Neural crest cell (in vitro differentiated cells): ENCODE data around the gene ZDHHC3. TPM values are rescaled to one million over a fixed set of nuclear protein-coding genes. Genes with fewer than 3 reads are reported as not detected.

Experiments
- DNase-seq: peaks from one replicate; pipeline ENCODE4 v3.0.0; 2021; ENCODE audit warnings: low read depth, mixed read lengths, low spot score
- H3K27ac Mint-ChIP-seq: one replicate; pipeline ENCODE4 v1.8.0; 2021; ENCODE audit warnings: mild to moderate bottlenecking, mixed read lengths; ENCODE audit not compliant: unreplicated experiment
- H3K27me3 Mint-ChIP-seq: 2 replicates; pipeline ENCODE4 v1.8.0; 2021; ENCODE audit warnings: low read depth, mild to moderate bottlenecking, mixed read lengths
- H3K36me3 Mint-ChIP-seq: 2 replicates; pipeline ENCODE4 v1.8.0; 2021; ENCODE audit warnings: low read depth, mild to moderate bottlenecking, mixed read lengths
- H3K4me1 Mint-ChIP-seq: 2 replicates; pipeline ENCODE4 v1.8.0; 2021; ENCODE audit warnings: mixed read lengths
- H3K4me3 Mint-ChIP-seq: one replicate; pipeline ENCODE4 v1.8.0; 2021; ENCODE audit warnings: mild to moderate bottlenecking, mixed read lengths
- H3K9me3 Mint-ChIP-seq: 2 replicates; pipeline ENCODE4 v1.8.0; 2021; ENCODE audit warnings: mixed read lengths
- total RNA-seq: library from RNA; stranded (reverse); gene quantifications from 2 replicates; pipeline ENCODE4 v1.2.1, GENCODE V29; 2021
- TF ChIP-seq, protein P1 (sequence below): fragments of 200-600 bp; sonication (generic); conservative IDR thresholded peaks from 2 replicates; pipeline ENCODE4 v1.5.0; 2021; ENCODE audit warnings: antibody characterized with exemption, mild to moderate bottlenecking

The ZDHHC3 gene
- total RNA-seq, 1 donor from 2014 or later, result 62.2 TPM

DNA sequence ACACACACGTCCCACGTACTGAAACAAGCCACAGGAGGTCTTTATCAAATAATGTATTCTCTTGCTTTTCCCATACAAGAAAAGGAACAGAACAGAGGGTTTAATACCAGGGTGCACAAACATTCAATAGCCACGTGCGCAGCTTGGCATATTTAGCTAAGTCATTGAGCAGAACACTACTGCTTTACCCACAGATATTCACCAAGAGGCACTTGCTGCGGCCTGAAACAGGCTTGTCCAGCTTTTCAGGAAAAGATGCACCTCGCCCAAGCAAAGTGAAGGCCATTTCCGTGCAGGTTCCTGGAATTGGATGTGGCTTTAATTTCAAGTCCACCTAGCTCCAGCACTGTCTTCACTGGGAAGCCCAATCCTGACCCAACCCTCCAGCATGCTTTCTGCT, 17.6 kb downstream of the ZDHHC3 start:
- Mint-ChIP-seq H3K27ac (no peak overlapping the region), H3K27me3 (no peaks in the 10 kb centered on the region), H3K4me1 (peaks cover 22% of the 10 kb centered on the region), H3K9me3 (no peaks in the 10 kb centered on the region), H3K4me3 (no peak overlapping the region), H3K36me3 (no peaks in the 10 kb centered on the region)
- no peak for DNase-seq
- TF ChIP-seq, protein P1, sequence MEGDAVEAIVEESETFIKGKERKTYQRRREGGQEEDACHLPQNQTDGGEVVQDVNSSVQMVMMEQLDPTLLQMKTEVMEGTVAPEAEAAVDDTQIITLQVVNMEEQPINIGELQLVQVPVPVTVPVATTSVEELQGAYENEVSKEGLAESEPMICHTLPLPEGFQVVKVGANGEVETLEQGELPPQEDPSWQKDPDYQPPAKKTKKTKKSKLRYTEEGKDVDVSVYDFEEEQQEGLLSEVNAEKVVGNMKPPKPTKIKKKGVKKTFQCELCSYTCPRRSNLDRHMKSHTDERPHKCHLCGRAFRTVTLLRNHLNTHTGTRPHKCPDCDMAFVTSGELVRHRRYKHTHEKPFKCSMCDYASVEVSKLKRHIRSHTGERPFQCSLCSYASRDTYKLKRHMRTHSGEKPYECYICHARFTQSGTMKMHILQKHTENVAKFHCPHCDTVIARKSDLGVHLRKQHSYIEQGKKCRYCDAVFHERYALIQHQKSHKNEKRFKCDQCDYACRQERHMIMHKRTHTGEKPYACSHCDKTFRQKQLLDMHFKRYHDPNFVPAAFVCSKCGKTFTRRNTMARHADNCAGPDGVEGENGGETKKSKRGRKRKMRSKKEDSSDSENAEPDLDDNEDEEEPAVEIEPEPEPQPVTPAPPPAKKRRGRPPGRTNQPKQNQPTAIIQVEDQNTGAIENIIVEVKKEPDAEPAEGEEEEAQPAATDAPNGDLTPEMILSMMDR, result no peak

DNA sequence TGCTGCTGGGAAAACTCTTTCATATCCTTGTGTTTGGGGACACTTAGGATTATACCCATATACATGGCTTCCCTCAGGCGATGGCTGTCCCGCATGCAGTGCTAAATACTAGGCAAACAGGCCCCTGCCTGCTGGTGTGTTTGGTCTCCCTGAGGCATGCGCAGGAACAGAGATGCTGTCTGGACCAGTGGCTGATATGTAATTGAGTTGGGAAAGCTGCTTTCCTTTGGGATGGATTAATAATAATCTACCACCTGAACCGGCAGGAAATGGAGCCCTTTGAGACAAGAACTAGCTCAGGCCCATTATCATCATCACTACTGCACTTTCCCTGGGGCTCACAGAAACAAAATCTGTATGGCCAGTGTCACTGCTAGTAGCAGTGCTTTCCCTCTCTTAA, 18.0 kb downstream of the ZDHHC3 start:
- DNase-seq, result no peak
- Mint-ChIP-seq H3K4me3 (no peak overlapping the region), H3K27ac (no peak overlapping the region), H3K36me3 (no peaks in the 10 kb centered on the region), H3K9me3 (no peaks in the 10 kb centered on the region), H3K4me1 (peaks cover 18% of the 10 kb centered on the region), H3K27me3 (no peaks in the 10 kb centered on the region)
- TF ChIP-seq, protein P1, result no peak

DNA sequence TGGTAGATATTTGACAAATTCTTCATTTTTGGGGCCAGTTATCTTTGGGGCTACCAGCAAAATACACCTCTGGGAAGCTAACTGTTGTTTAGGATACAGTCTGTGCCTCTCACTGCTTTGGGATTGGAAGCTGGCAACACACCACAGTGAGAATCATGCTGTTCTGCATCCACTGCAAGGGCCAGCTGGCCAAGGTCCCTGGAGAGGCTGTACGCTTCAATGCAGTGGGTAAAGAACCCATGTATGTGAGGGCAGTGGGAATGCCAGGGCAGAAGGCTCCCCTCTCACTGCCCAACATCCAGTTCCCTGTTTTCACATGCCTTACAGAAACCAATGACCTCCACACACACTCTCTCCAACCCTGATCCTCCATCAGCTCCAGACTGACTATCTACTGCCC, 20.1 kb downstream of the ZDHHC3 start:
- H3K4me3 Mint-ChIP-seq, result no peak overlapping the region
- peaks cover under 1% of the 10 kb centered on the region for H3K4me1 Mint-ChIP-seq
- TF ChIP-seq, protein P1, result no peak
- H3K27ac Mint-ChIP-seq, result no peak overlapping the region
- DNase-seq, result no peak
- H3K36me3 Mint-ChIP-seq, result no peaks in the 10 kb centered on the region
- no peaks in the 10 kb centered on the region for H3K27me3 Mint-ChIP-seq
- no peaks in the 10 kb centered on the region for H3K9me3 Mint-ChIP-seq

DNA sequence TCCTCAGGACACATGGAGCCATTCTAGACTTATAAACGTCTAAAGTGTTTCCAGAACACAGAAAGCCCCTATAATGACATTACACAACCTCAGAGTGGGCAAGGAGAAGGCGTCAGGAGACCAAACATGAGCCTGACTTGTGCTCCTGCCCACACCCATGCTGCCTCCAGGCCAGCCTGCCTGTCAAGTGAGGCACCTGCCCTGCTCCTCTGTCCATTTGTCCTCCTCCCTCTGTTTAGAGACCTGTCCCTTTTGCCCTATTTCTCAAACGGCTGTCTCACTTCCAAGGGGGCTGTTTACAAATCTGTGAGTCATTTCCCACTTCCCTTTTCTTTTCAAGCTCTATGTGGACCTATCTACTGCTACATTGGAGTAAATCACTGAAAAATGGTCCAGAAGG, 21.0 kb downstream of the ZDHHC3 start:
- H3K4me3 Mint-ChIP-seq, result no peak overlapping the region
- DNase-seq, result no peak
- no peaks in the 10 kb centered on the region for H3K9me3 Mint-ChIP-seq
- TF ChIP-seq, protein P1, result no peak
- H3K36me3 Mint-ChIP-seq, result no peaks in the 10 kb centered on the region
- no peaks in the 10 kb centered on the region for H3K27me3 Mint-ChIP-seq
- no peak overlapping the region for H3K27ac Mint-ChIP-seq
- peaks cover 8% of the 10 kb centered on the region for H3K4me1 Mint-ChIP-seq

DNA sequence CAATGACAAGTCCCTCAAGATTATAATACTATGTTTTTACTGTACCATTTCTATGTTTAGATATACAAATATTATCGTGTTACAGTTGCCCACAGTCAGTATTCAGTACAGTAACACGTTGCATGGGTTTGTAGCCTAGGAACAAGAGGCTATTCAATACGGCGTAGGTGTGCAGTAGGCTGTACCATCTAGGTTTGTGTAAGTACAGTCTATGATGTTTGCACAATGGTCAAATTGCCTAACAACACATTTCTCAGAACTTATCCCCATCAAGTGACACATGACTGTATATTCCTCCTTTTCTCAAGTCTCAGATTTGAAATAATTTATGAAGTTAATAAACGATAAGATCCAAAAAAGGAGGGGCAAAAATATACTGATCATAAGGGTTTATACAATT, 21.7 kb downstream of the ZDHHC3 start:
- H3K4me3 Mint-ChIP-seq, result no peak overlapping the region

More for the DNA sequence above, 21.7 kb downstream of the ZDHHC3 start:
- DNase-seq, result no peak
- Mint-ChIP-seq H3K27me3 (no peaks in the 10 kb centered on the region), H3K4me1 (peaks cover 8% of the 10 kb centered on the region), H3K36me3 (no peaks in the 10 kb centered on the region), H3K9me3 (no peaks in the 10 kb centered on the region), H3K27ac (no peak overlapping the region)
- TF ChIP-seq, protein P1, result no peak
